22Rv1 (cell line): ENCODE data around the gene NME7.

Experiments used
- H3K27ac ChIP-seq: fragments of 450-650 bp; 2 replicates; pipeline ENCODE4 v1.5.1; 2017
- ZFX ChIP-seq: fragments of 450-650 bp; IDR thresholded peaks from 2 replicates; pipeline ENCODE4 v1.6.1; 2017; ENCODE audit warnings: antibody characterized with exemption, borderline replicate concordance
- TF ChIP-seq, protein P1 (sequence below): fragments of 450-650 bp; IDR thresholded peaks from 2 replicates; pipeline ENCODE4 v1.5.1; 2017; ENCODE audit warnings: mild to moderate bottlenecking

Gene NME7

DNA sequence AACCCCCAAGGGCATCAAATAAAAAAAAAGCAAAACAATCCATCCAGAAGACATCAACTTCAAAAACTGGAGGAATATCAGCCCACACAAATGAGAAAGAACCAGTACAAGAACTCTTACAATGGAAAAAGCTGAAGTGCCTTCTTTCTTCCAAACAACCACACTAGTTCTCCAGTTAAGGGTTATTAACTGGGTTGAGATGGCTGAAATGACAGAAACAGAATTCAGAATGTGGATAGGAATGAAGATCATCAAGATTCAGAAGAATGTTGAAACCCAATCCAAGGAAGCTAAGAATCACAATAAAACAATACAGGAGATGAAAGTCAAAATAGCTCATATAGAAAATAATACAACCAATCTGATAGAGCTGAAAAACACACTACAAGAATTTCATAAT lies 104.5 kb downstream of the NME7 start:
- H3K27ac ChIP-seq: no peak overlapping the region
- TF ChIP-seq, protein P1, sequence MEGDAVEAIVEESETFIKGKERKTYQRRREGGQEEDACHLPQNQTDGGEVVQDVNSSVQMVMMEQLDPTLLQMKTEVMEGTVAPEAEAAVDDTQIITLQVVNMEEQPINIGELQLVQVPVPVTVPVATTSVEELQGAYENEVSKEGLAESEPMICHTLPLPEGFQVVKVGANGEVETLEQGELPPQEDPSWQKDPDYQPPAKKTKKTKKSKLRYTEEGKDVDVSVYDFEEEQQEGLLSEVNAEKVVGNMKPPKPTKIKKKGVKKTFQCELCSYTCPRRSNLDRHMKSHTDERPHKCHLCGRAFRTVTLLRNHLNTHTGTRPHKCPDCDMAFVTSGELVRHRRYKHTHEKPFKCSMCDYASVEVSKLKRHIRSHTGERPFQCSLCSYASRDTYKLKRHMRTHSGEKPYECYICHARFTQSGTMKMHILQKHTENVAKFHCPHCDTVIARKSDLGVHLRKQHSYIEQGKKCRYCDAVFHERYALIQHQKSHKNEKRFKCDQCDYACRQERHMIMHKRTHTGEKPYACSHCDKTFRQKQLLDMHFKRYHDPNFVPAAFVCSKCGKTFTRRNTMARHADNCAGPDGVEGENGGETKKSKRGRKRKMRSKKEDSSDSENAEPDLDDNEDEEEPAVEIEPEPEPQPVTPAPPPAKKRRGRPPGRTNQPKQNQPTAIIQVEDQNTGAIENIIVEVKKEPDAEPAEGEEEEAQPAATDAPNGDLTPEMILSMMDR: no peak
- TF ChIP-seq ZFX: no peak

DNA sequence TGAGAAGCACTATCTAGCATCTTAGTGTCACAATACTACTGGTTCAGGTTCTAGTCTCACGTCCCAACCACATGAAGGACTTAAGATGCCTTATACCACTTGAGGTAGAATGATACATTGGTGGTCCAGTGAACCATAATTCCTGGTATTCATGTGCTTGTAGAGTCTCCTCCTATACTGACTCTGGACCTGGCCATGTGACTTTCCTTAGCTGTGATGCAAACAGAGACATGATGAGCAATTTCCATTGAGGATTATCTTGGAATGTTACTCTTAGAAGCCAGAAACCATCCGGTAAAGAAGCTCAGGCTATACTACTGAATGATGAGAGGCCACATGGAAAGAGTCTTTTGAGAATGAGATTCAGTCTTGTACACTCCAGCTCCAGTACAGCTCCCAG lies 105.7 kb downstream of the NME7 start:
- H3K27ac ChIP-seq: no peak overlapping the region
- TF ChIP-seq, protein P1: no peak
- TF ChIP-seq ZFX: no peak

DNA sequence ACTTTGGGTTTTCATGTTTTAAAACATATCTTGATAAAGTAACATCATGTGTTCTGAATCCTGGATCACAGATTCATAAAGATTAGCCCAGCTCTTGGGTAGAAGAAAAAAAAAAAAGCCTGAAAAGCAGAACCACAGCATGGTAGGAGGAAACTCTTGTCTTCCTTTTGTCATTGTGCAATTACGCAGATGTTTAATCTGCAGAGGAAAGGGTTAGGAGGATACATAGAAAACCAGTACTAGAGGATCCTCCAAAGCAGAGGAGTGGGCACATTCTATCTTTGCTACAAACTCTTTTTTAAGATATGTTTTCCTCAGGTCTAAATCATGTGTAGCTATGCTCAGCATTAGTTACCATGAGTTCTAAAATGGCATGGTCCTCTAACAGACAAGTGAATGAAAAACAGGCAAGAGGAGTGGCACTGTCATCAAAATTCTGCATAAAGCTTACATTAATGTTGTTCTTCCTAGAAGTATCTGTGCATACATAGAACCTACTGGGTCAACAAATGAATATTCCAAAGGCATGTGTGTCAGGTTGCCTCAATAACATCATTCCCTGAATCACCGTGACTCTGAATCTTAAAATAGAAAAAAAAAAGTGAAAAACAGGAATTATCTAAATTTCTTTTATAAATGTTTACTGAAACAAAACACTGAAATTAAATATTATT lies 107.0 kb downstream of the NME7 start:
- H3K27ac ChIP-seq: no peak overlapping the region
- TF ChIP-seq, protein P1: no peak
- no peak for TF ChIP-seq ZFX

DNA sequence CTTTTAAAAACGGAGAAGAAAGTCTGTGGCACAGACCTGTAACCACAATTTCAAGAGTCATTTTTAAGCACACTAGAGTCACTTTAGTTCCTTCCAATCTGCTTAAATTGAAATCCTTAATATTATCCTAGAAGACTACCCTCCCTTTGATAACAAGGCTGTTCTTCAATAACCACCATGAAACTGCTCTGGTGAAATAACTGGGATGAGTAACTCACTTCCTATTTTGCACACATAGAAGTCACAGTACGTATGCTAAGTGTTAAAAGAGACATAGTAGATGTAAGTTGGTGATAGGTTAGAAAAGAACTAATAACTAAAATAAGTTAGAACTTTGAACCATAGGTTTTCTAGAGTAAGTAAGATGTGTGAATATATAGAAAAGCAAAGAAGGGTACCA lies 107.8 kb downstream of the NME7 start:
- H3K27ac ChIP-seq: no peak overlapping the region
- TF ChIP-seq ZFX: no peak
- TF ChIP-seq, protein P1: no peak

DNA sequence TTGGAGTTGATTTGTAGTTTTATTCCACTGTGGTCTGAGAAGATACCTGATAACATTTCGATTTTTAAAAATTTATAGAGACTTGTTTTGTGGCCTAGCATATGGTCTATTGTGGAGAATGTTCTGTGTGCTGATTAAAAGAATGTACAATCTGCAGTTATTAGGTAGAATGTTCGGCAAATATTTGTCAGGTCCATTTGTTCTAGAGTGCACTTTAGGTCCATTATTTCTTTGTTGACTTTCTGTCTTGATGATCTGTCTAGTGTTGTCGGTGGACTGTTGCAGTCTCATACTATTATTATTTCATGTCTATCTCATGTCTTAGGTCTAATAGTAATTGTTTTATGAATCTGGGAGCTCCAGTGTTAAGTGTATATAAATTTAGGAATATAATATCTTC lies 116.8 kb downstream of the NME7 start:
- no peak for TF ChIP-seq ZFX
- TF ChIP-seq, protein P1: no peak
- no peak overlapping the region for H3K27ac ChIP-seq

DNA sequence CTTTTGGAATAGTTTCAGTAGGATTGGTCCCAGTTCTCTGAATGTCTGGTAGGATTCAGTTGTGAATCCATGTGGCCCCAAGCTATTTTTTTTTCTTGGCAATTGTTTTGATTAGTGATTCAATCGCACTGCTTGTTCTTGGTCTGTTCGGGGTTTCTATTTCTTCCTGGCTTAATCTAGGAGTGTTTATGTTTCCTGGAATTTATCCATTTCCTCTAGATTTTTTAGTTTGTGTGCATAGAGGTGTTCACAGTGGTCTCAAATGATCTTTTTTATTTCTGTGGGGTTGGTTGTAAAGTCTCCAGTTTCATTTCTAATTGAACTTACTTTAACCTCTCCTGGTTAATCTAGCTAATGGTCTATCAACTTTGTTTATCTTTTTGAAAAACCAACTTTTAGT lies 117.6 kb downstream of the NME7 start:
- no peak for TF ChIP-seq ZFX
- TF ChIP-seq, protein P1: no peak
- H3K27ac ChIP-seq: no peak overlapping the region

DNA sequence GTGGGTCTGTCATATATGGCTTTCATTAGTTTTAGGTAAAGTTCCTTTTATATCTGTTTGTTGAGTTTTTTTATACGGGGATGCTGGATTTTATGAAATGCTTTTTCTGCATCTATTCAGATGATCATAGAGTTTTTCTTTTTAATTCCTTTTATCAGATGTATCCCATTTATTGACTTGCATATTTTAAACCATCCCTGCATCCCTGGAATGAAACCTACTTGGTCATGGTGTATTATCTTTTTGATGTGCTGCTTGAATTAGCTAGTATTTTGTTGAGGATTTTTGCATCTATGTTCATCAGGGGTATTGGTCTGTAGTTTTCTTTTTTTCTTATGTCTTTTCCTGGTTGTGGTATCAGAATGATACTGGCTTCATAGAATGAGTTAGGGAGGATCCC lies 118.0 kb downstream of the NME7 start:
- no peak overlapping the region for H3K27ac ChIP-seq
- TF ChIP-seq ZFX: no peak
- TF ChIP-seq, protein P1: no peak
